NB4 (cell line): ENCODE data around the gene CYRIA.

Experiments
- DNase-seq: peaks from one replicate; pipeline ENCODE4 v3.0.0; 2010; ENCODE audit warnings: low read depth
- H3K4me3 ChIP-seq: one replicate; pipeline ENCODE4 v1.5.1; 2011; ENCODE audit warnings: mild to moderate bottlenecking, low read depth, low read length, moderate library complexity
- CTCF ChIP-seq: IDR thresholded peaks from one replicate; pipeline ENCODE4 v1.5.1; 2012; ENCODE audit warnings: low read depth, low read length
- MAX ChIP-seq: IDR thresholded peaks from 2 replicates; pipeline ENCODE4 v1.6.1; 2011; ENCODE audit warnings: low read depth, low read length
- MYC ChIP-seq: IDR thresholded peaks from 2 replicates; pipeline ENCODE4 v1.6.1; 2011; ENCODE audit warnings: low read depth, low read length
- POLR2A ChIP-seq: IDR thresholded peaks from 2 replicates; pipeline ENCODE4 v1.6.1; 2011; ENCODE audit warnings: mild to moderate bottlenecking; ENCODE audit not compliant: insufficient read length; ENCODE audit errors: extremely low read depth

The CYRIA gene

GRCh38 chr2:16621316-16621715 is 44.3 kb downstream of the CYRIA start:
- H3K4me3 ChIP-seq, result no peak overlapping the region
- TF ChIP-seq CTCF (no peak), MYC (no peak), POLR2A (no peak), MAX (no peak)
- DNase-seq, result no peak

- H3K4me3 ChIP-seq, result no peak overlapping the region
- TF ChIP-seq POLR2A (no peak), CTCF (no peak), MAX (no peak), MYC (no peak)
- DNase-seq, result no peak
These were observed 45.0 kb downstream of the CYRIA start for GRCh38 chr2:16620590-16620989.

GRCh38 chr2:16619576-16620245 is 45.9 kb downstream of the CYRIA start:
- no peak for DNase-seq
- H3K4me3 ChIP-seq, result no peak overlapping the region
- TF ChIP-seq MAX (no peak), POLR2A (no peak), CTCF (no peak)

- TF ChIP-seq CTCF, result peak; percentile 40
- TF ChIP-seq POLR2A, result no peak
- no peak for TF ChIP-seq MYC
- no peak for TF ChIP-seq MAX
- peak; percentile 60 for DNase-seq
These were observed 48.1 kb downstream of the CYRIA start for GRCh38 chr2:16617282-16618266.

More at GRCh38 chr2:16617282-16618266, 48.1 kb downstream of the CYRIA start:
- H3K4me3 ChIP-seq, result no peak overlapping the region
